Chondrocyte (in vitro differentiated cells): Measurements from ENCODE around the gene SETX. TPM values are rescaled to one million over a fixed set of nuclear protein-coding genes. Genes with fewer than 3 reads are reported as not detected.

Experiments used
- DNase-seq: peaks from one replicate; pipeline ENCODE4 v3.0.0; 2021; ENCODE audit warnings: mixed read lengths, low spot score
- H3K27ac Mint-ChIP-seq: one replicate; pipeline ENCODE4 v1.8.0; 2021; ENCODE audit warnings: mild to moderate bottlenecking, moderate library complexity, mixed read lengths; ENCODE audit not compliant: unreplicated experiment
- H3K27me3 Mint-ChIP-seq: 2 replicates; pipeline ENCODE4 v1.8.0; 2021; ENCODE audit warnings: low read depth, mixed read lengths
- H3K36me3 Mint-ChIP-seq: 2 replicates; pipeline ENCODE4 v1.8.0; 2021; ENCODE audit warnings: low read depth, mixed read lengths
- H3K4me1 Mint-ChIP-seq: 2 replicates; pipeline ENCODE4 v1.8.0; 2021; ENCODE audit warnings: low read depth, mild to moderate bottlenecking, mixed read lengths
- H3K4me3 Mint-ChIP-seq: one replicate; pipeline ENCODE4 v1.8.0; 2021; ENCODE audit warnings: mild to moderate bottlenecking, moderate library complexity, mixed read lengths; ENCODE audit not compliant: unreplicated experiment
- H3K9me3 Mint-ChIP-seq: 2 replicates; pipeline ENCODE4 v1.8.0; 2021; ENCODE audit warnings: low read depth, mixed read lengths
- CTCF ChIP-seq: fragments of 200-600 bp; sonication (generic); IDR thresholded peaks from 2 replicates; pipeline ENCODE4 v1.5.0; 2021; ENCODE audit warnings: antibody characterized with exemption, mild to moderate bottlenecking, moderate library complexity
- total RNA-seq: library from RNA; stranded (reverse); gene quantifications from 3 replicates; pipeline ENCODE4 v1.2.1, GENCODE V29; 2021

SETX gene
- total RNA-seq, 1 donor from 2014 or later: 40.0 TPM

GRCh38 chr9:132309056-132309455, 45.7 kb downstream of the SETX start:
- Mint-ChIP-seq H3K27ac (no peak overlapping the region), H3K4me3 (no peak overlapping the region), H3K4me1 (no peaks in the 10 kb centered on the region), H3K9me3 (peaks cover 2% of the 10 kb centered on the region), H3K36me3 (peaks cover 33% of the 10 kb centered on the region), H3K27me3 (no peaks in the 10 kb centered on the region)
- TF ChIP-seq CTCF: no peak
- no peak for DNase-seq

DNA sequence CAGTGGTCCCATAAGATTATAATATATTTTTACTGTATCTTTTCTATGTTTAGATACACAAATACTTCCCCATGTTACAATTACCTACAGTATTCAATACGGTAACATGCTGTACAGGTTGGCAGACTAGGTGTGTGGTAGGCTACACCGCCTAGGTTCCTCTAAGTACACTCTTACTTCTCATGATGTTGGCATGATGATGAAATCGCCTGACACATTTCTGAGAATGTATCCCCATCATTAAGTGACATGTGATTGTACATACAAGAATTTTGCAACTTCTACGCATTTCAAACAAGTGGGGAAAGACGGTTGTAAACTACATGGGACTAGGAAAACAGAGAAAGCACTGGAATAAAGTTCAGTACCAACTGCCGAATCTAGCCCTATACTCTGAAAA, 53.3 kb downstream of the SETX start:
- no peaks in the 10 kb centered on the region for H3K4me1 Mint-ChIP-seq
- TF ChIP-seq CTCF: no peak
- no peaks in the 10 kb centered on the region for H3K9me3 Mint-ChIP-seq
- H3K36me3 Mint-ChIP-seq: peaks cover 35% of the 10 kb centered on the region
- no peak for DNase-seq
- H3K27ac Mint-ChIP-seq: no peak overlapping the region
- no peaks in the 10 kb centered on the region for H3K27me3 Mint-ChIP-seq
- no peak overlapping the region for H3K4me3 Mint-ChIP-seq

DNA sequence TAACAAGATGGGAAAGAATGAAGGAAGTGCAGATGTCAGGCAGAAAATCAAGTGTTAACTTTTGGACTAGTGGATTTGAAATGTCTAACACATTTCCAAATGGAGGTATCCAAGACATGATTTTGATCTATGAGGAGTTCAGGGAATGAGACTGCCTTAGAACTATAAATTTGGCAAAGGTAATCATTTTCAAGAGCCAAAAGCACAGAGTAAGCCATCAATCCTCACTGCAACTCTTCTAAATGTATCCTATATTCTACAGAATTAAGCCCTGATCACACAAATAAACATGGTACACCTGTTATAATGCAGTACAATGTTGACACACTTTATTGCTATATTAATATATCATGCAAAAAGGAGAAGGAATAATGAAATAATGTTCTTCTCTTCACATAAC, 55.6 kb downstream of the SETX start:
- Mint-ChIP-seq H3K4me1 (no peaks in the 10 kb centered on the region), H3K36me3 (peaks cover 43% of the 10 kb centered on the region), H3K27ac (no peak overlapping the region), H3K9me3 (no peaks in the 10 kb centered on the region), H3K27me3 (no peaks in the 10 kb centered on the region), H3K4me3 (no peak overlapping the region)
- no peak for TF ChIP-seq CTCF
- no peak for DNase-seq

DNA sequence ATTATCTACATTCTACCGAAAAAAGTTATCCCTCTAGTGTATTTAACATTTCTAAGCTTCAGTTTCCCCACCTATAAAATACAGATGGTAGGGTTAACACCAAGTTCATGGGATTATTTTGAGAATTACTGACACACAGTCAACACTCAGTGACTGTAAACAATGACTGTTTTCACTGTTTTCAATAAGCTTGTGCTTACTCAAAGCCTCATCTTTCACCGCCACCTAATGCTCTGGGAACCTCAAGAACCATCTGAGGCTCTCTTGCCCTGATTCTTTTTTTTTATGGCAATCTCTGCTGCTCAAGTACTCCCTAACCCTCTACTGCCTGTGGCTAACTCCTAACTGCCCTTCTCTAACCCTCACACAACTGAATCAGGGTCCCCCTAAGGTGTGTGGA, 59.6 kb downstream of the SETX start:
- DNase-seq: no peak
- H3K27ac Mint-ChIP-seq: no peak overlapping the region
- peaks cover 40% of the 10 kb centered on the region for H3K36me3 Mint-ChIP-seq

GRCh38 chr9:132293145-132293721, 61.6 kb downstream of the SETX start:
- DNase-seq: no peak
- Mint-ChIP-seq H3K27me3 (no peaks in the 10 kb centered on the region), H3K4me3 (no peak overlapping the region), H3K36me3 (peaks cover 27% of the 10 kb centered on the region), H3K9me3 (no peaks in the 10 kb centered on the region), H3K4me1 (peaks cover 12% of the 10 kb centered on the region), H3K27ac (no peak overlapping the region)
- no peak for TF ChIP-seq CTCF

More for the DNA sequence above, 59.6 kb downstream of the SETX start:
- Mint-ChIP-seq H3K4me3 (no peak overlapping the region), H3K4me1 (no peaks in the 10 kb centered on the region), H3K27me3 (no peaks in the 10 kb centered on the region), H3K9me3 (no peaks in the 10 kb centered on the region)
- TF ChIP-seq CTCF: no peak
